NT2/D1 (cell line): ENCODE data around the gene GNG13.

Source experiments
- DNase-seq: peaks from one replicate; pipeline ENCODE4 v3.0.0-alpha.2; 2011; ENCODE audit warnings: low read depth, low spot score
- H3K27me3 ChIP-seq: 2 replicates; pipeline ENCODE4 v1.6.0; 2011; ENCODE audit warnings: mild to moderate bottlenecking; ENCODE audit not compliant: insufficient read length, insufficient read depth
- H3K36me3 ChIP-seq: 2 replicates; pipeline ENCODE4 v1.6.1; 2011; ENCODE audit warnings: mild to moderate bottlenecking, low read length, mixed read lengths; ENCODE audit not compliant: insufficient read depth, insufficient read length
- H3K4me1 ChIP-seq: 2 replicates; pipeline ENCODE4 v1.5.1; 2011; ENCODE audit not compliant: insufficient read depth, insufficient read length
- H3K4me3 ChIP-seq: 2 replicates; pipeline ENCODE4 v1.5.1; 2011; ENCODE audit warnings: low read depth; ENCODE audit not compliant: insufficient read length
- H3K9ac ChIP-seq: 2 replicates; pipeline ENCODE4 v1.6.0; 2011; ENCODE audit warnings: low read depth; ENCODE audit not compliant: insufficient read length
- H3K9me3 ChIP-seq: 2 replicates; pipeline ENCODE4 v1.5.1; 2011; ENCODE audit warnings: mild to moderate bottlenecking, low read length; ENCODE audit not compliant: insufficient read depth
- SUZ12 ChIP-seq: IDR thresholded peaks from 2 replicates; pipeline ENCODE4 v1.6.1; 2011; ENCODE audit not compliant: insufficient read length, insufficient read depth; ENCODE audit errors: extremely low read depth
- YY1 ChIP-seq: IDR thresholded peaks from 2 replicates; pipeline ENCODE4 v1.6.1; 2011; ENCODE audit not compliant: insufficient read length, insufficient read depth
- ZNF274 ChIP-seq: IDR thresholded peaks from 2 replicates; pipeline ENCODE4 v1.6.1; 2011; ENCODE audit warnings: mild to moderate bottlenecking, low read depth, low read length

GNG13 gene

DNA sequence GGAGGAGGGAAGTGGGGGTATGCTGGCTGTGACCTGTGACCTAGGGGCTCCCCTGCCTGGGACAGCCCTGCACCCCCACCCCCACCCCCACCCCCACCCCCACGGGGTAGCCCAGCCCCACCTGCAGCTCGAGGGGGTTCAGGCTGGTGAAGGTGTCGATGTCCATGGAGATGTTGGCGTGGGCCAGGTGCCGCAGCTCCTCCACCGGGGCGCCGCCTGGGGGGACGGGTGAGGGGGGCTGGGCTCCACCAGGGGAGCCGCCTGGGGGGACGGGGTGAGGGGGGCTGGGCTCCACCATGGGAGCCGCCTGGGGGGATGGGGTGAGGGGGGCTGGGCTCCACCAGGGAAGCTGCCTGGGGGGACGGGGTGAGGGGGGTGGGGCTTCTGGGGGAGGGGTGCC lies 30.1 kb downstream of the GNG13 start:
- TF ChIP-seq YY1 (no peak), ZNF274 (no peak), SUZ12 (no peak)

DNA sequence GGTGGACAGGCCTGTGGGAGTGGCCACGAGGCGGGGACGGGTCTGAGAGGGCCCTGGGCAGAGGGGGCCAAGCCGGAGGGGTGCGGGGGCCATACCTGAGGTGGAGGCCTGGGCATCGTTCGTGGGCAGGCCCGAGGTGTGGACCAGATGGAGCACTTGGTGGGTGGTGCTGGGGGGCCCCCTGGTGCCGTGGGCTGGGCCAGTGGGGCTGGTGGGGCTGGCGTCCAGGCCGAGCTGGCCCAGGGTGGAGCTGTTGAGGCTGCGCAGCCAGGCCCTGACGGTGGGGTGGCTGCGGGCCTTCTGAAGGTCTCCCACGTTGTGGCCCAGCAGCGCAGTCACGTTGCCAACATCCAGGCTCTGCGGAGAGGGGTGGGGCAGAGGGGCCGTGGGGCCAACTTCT lies 30.6 kb downstream of the GNG13 start:
- Histone ChIP-seq H3K9ac (no peak overlapping the region), H3K9me3 (no peaks in the 10 kb centered on the region), H3K27me3 (no peaks in the 10 kb centered on the region), H3K4me3 (no peak overlapping the region), H3K4me1 (peaks cover 17% of the 10 kb centered on the region), H3K36me3 (no peaks in the 10 kb centered on the region)
- DNase-seq, result no peak
- TF ChIP-seq ZNF274, result no peak
- TF ChIP-seq YY1, result no peak
- no peak for TF ChIP-seq SUZ12

More for the DNA sequence above, 30.1 kb downstream of the GNG13 start:
- DNase-seq, result no peak
- Histone ChIP-seq H3K4me3 (no peak overlapping the region), H3K9ac (no peak overlapping the region), H3K9me3 (no peaks in the 10 kb centered on the region), H3K36me3 (no peaks in the 10 kb centered on the region), H3K27me3 (no peaks in the 10 kb centered on the region), H3K4me1 (peaks cover 17% of the 10 kb centered on the region)

DNA sequence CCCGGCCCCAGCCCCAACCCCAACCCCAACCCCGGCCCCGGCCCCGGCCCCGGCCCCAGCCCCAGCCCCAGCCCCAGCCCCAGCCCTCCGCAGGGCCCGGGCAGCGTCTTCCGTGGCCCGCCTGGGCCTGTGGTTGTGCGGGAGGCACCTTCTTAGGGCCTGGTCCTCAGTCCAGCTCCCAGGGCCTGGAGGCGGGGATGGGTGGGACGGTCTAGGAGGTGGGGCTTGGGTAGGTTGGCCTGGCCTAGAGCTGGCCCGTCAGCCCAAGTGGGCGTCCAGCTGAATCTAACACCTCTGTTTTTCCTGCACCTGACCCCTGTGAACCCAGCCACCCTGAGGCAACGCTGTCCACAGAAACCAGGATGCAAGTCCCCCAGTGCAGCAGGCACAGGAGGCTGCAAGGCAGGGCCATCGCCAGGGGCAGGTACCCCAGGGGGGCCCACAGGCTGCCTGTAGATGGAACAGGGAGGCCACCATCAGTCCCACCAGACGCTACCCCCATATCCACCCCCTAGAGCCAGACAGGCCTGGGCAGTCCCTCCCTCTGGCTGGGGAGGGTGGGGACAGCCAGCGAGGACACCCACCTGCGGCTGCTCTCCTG lies 31.2 kb downstream of the GNG13 start:
- no peak overlapping the region for H3K4me3 ChIP-seq
- H3K27me3 ChIP-seq, result no peaks in the 10 kb centered on the region
- H3K9me3 ChIP-seq, result no peaks in the 10 kb centered on the region
- TF ChIP-seq SUZ12 (no peak), YY1 (no peak), ZNF274 (no peak)
- peaks cover 17% of the 10 kb centered on the region for H3K4me1 ChIP-seq
- no peaks in the 10 kb centered on the region for H3K36me3 ChIP-seq
- H3K9ac ChIP-seq, result no peak overlapping the region
- DNase-seq, result no peak

DNA sequence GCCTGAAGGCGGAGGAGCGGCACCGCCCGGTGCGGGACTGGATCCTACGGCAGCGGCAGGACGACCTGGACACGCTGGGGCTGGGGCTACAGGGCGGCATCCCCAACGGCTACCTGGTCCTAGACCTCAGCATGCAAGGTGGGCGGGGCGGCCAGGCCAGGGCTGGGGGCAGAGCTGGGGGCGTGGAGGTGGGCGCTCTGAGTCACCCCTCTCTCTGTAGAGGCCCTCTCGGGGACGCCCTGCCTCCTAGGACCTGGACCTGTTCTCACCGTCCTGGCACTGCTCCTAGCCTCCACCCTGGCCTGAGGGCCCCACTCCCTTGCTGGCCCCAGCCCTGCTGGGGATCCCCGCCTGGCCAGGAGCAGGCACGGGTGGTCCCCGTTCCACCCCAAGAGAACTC lies 32.1 kb downstream of the GNG13 start:
- Histone ChIP-seq H3K27me3 (no peaks in the 10 kb centered on the region), H3K36me3 (no peaks in the 10 kb centered on the region), H3K4me3 (no peak overlapping the region), H3K4me1 (peaks cover 21% of the 10 kb centered on the region), H3K9me3 (no peaks in the 10 kb centered on the region), H3K9ac (no peak overlapping the region)
- TF ChIP-seq ZNF274 (no peak), YY1 (no peak), SUZ12 (no peak)
- DNase-seq, result no peak

DNA sequence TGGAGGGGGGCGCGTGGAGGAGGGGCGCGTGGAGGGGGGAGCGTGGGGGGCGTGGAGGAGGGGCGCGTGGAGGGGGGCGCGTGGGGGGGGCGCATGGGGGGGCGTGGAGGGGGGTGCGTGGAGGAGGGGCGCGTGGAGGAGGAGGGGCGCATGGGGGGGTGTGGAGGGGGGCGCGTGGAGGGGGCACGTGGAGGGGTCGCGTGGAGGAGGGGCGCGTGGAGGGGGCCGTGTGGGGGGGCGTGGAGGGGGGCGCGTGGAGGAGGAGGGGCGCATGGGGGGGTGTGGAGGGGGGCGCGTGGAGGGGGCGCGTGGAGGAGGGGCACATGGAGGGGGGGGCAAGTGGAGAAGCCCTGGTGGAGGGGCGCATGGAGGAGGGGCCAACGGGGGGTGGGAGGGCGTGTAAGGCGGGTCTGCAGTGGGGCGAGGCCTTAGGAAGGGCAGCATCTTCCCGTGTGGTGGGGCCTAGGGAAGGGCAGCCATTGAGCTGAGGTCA lies 32.7 kb downstream of the GNG13 start:
- no peaks in the 10 kb centered on the region for H3K27me3 ChIP-seq
- H3K4me3 ChIP-seq, result no peak overlapping the region
- DNase-seq, result no peak
- H3K4me1 ChIP-seq, result peaks cover 19% of the 10 kb centered on the region
- no peak overlapping the region for H3K9ac ChIP-seq
- no peaks in the 10 kb centered on the region for H3K36me3 ChIP-seq
- H3K9me3 ChIP-seq, result no peaks in the 10 kb centered on the region
- TF ChIP-seq ZNF274 (no peak), YY1 (no peak), SUZ12 (no peak)

DNA sequence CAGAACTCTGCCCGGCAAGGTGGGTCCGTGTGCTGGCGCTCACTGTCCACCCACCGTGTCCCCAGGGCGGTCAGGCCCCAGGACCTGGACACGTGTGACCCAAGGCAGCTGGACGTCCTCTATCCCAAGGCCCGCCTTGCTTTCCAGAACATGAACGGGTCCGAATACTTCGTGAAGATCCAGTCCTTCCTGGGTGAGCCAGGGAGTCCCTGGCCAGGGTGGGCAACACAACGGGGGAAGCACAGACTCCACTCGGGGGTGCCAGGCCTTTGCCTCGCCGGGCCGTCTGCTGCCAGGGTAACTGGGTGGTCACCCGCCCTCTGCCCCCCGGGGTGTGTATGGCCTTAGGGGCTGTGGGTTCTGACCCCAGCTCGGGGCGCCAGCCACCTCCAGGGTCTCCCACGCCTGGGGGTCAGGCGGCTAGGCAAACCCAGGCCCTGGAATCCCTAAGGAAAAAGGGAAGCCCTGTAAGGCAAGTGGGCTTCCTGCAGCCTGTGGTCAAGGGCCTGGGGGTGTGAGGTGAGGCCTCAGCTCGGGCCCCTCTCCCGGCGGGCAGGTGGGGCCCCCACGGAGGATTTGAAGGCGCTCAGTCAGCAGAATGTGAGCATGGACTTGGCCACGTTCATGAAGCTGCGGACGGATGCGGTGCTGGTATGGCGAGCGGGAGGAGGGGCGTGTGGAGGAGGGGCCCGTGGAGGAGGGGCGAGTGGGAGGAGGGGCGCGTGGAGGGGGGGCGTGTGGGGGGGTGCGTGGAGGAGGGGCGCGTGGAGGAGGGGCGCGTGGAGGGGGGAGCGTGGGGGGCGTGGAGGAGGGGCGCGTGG lies 33.5 kb downstream of the GNG13 start:
- peaks cover 23% of the 10 kb centered on the region for H3K4me1 ChIP-seq
- H3K9ac ChIP-seq, result no peak overlapping the region
- H3K4me3 ChIP-seq, result no peak overlapping the region
- H3K9me3 ChIP-seq, result no peaks in the 10 kb centered on the region
- no peaks in the 10 kb centered on the region for H3K36me3 ChIP-seq
- DNase-seq, result no peak
- TF ChIP-seq ZNF274, result no peak
- TF ChIP-seq YY1, result no peak
- TF ChIP-seq SUZ12, result no peak
- no peaks in the 10 kb centered on the region for H3K27me3 ChIP-seq
